ENCODE measurements around the gene DOCK3. TPM values are rescaled to one million over a fixed set of nuclear protein-coding genes. Genes with fewer than 3 reads are reported as not detected.

The DOCK3 gene
- total RNA-seq, 1 experiment from 2014 or later: 8.3 TPM

DNA sequence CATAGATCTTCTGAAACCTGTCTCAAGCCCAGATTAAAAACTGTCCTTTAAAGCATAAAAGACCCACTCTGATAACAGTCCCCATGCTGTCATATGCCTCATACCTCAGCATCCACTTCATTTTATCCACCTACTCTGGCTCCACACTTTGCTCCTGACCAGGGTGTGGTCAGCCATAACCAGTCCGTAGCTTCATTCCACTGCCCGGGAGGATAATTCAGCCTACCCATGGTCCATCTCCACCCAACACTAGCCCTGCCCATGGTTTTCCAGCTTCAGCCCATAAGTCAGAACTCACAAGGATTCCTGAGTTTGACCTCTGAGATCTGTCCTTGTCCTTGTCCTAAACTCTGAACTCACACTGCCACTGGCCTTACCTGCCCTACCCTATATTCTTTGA is 448.2 kb downstream of the DOCK3 start:
- Histone ChIP-seq H3T11ph (ENCODE audit: low read length) (no peak overlapping the region), H3K4me1 (ENCODE audit: insufficient read depth, low read length) (no peaks in the 10 kb centered on the region), H2AK5ac (ENCODE audit: insufficient read length, low read length) (no peak overlapping the region), H4K91ac (ENCODE audit: insufficient read length, low read depth, low read length) (no peak overlapping the region), H2BK12ac (ENCODE audit: insufficient read length, low read depth, low read length) (no peak overlapping the region), H2BK5ac (ENCODE audit: insufficient read length, low read length) (no peak overlapping the region), H3K4ac (ENCODE audit: low read depth, low read length) (no peak overlapping the region), H2AFZ (ENCODE audit: low read length) (no peak overlapping the region), H2BK20ac (ENCODE audit: low read depth, low read length, poor library complexity, severe bottlenecking) (no peak overlapping the region), H3K18ac (ENCODE audit: insufficient read length, low read depth, low read length) (no peak overlapping the region), H3K4me2 (ENCODE audit: insufficient read depth, insufficient read length, low read length) (no peak overlapping the region), H3K14ac (ENCODE audit: insufficient read depth, low read length) (no peak overlapping the region), H3K9ac (ENCODE audit: extremely low read depth, insufficient read length, low read length) (no peak overlapping the region), H4K8ac (replicated peaks; ENCODE audit: insufficient read length, low read depth, low read length) (no peak overlapping the region), H2BK15ac (ENCODE audit: low read depth, low read length) (no peak overlapping the region), H4K5ac (ENCODE audit: insufficient read length, low read depth, low read length) (no peak overlapping the region), H3K79me2 (ENCODE audit: insufficient read depth, low read length) (no peaks in the 10 kb centered on the region), H3K27ac (ENCODE audit: insufficient read length, low read depth, low read length) (no peak overlapping the region), H3K79me1 (ENCODE audit: insufficient read depth, low read depth, low read length, poor library complexity, severe bottlenecking) (no peaks in the 10 kb centered on the region), H4K20me1 (ENCODE audit: control insufficient read depth, insufficient read depth, insufficient read length) (no peaks in the 10 kb centered on the region), H3K23me2 (ENCODE audit: insufficient read length, low read depth, low read length, poor library complexity, severe bottlenecking) (no peaks in the 10 kb centered on the region), H3K23ac (ENCODE audit: insufficient read length, low read depth, low read length) (no peak overlapping the region), H3K9me3 (ENCODE audit: control insufficient read depth, low read depth, low read length) (no peaks in the 10 kb centered on the region), H3K27me3 (ENCODE audit: insufficient read depth, low read length) (no peaks in the 10 kb centered on the region), H3K56ac (ENCODE audit: insufficient read length, low read depth, low read length) (no peak overlapping the region), H2BK120ac (ENCODE audit: low read depth, low read length, poor library complexity, severe bottlenecking) (no peak overlapping the region)
- TF ChIP-seq, protein P1, sequence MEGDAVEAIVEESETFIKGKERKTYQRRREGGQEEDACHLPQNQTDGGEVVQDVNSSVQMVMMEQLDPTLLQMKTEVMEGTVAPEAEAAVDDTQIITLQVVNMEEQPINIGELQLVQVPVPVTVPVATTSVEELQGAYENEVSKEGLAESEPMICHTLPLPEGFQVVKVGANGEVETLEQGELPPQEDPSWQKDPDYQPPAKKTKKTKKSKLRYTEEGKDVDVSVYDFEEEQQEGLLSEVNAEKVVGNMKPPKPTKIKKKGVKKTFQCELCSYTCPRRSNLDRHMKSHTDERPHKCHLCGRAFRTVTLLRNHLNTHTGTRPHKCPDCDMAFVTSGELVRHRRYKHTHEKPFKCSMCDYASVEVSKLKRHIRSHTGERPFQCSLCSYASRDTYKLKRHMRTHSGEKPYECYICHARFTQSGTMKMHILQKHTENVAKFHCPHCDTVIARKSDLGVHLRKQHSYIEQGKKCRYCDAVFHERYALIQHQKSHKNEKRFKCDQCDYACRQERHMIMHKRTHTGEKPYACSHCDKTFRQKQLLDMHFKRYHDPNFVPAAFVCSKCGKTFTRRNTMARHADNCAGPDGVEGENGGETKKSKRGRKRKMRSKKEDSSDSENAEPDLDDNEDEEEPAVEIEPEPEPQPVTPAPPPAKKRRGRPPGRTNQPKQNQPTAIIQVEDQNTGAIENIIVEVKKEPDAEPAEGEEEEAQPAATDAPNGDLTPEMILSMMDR (conservative IDR thresholded peaks at IDR 0.05): no peak
- Mint-ChIP-seq H3K27ac (no peak overlapping the region), H3K27me3 (ENCODE audit: low read depth) (no peaks in the 10 kb centered on the region; the same call in 1 of the 2 replicates), H3K4me3 (no peak overlapping the region), H3K36me3 (ENCODE audit: insufficient read depth in 1 of 3, low read depth in 3 of 3) (peaks cover 0 to 6% (median 1%) of the 10 kb centered on the region in 3 experiments; a peak in 4 of 7 replicates), H3K4me1 (no peaks in the 10 kb centered on the region), H3K9me3 (peaks cover 10 to 11% of the 10 kb centered on the region in 2 experiments; a peak in 4 of 5 replicates)
- no peak for DNase-seq
- no CpG with 5 or more reads among the region's 2 CpGs for WGBS (ENCODE audit: extremely low coverage, insufficient read length, low lambda C conversion rate)

All from H9 (cell line).